B cell (primary cell): ENCODE measurements around the gene PIK3R3. TPM values are rescaled to one million over a fixed set of nuclear protein-coding genes. Genes with fewer than 3 reads are reported as not detected.
"Not testable (repeated sequence)": the region's sequence is repeated elsewhere in the genome, so short reads cannot be mapped to it uniquely, and the experiment has no call there.

Experiments used
- ATAC-seq: fragments of 200-7000 bp; cut with Tn5 transposase; one replicate; pipeline ENCODE4 v1.10.0; 2021; ENCODE audit warnings: low read depth, mild to moderate bottlenecking, moderate number of reproducible peaks, moderate library complexity
- CTCF ChIA-PET: fragments of 350-600 bp; sonication (Branson Sonifier 250); formaldehyde crosslinking; loops from one replicate; lab custom pipeline; 2021; ENCODE audit warnings: antibody characterized with exemption, inconsistent platforms; lab: Charles Lee
- POLR2A ChIA-PET: fragments of 350-600 bp; sonication (Branson Sonifier 250); formaldehyde crosslinking; loops from one replicate; lab custom pipeline; 2021; ENCODE audit warnings: antibody characterized with exemption; lab: Charles Lee
- DNase-seq: peaks from one replicate; pipeline ENCODE4 v3.0.0; 2013
- H2AFZ ChIP-seq: 2 replicates; pipeline ENCODE4 v1.6.1; 2012; ENCODE audit warnings: mild to moderate bottlenecking, low read depth, low read length; ENCODE audit not compliant: insufficient read depth, poor library complexity, severe bottlenecking
- H3K27ac ChIP-seq, 2 donors: 1 replicate in 1 of 2; 2 replicates in 1 of 2; pipeline ENCODE4 v1.5.1; 2012 to 2013; ENCODE audit warnings: low read length in 2 of 2, mild to moderate bottlenecking in 2 of 2, moderate library complexity in 1 of 2
- H3K27me3 ChIP-seq, 4 experiments: fragments of 200-600 bp in 1 of 4; sonication (generic) in 1 of 4; replicated peaks in 1 of 4; 1 replicate in 2 of 4; 2 replicates in 2 of 4; pipeline versions ENCODE4 v1.6.1 to v1.7.0; 2013 to 2016; ENCODE audit warnings: low read length in 3 of 4, mild to moderate bottlenecking in 2 of 4, mixed read lengths in 1 of 4, moderate library complexity in 1 of 4; ENCODE audit not compliant: insufficient read depth in 4 of 4, control insufficient read depth in 3 of 4; ENCODE audit errors: control extremely low read depth in 1 of 4
- H3K36me3 ChIP-seq, 2 experiments: replicated peaks in 1 of 2; 1 replicate in 1 of 2; 2 replicates in 1 of 2; pipeline versions ENCODE4 v1.6.1 to v1.7.1; 2013; ENCODE audit warnings: low read length in 1 of 2; ENCODE audit not compliant: insufficient read depth in 2 of 2, control insufficient read depth in 1 of 2; ENCODE audit errors: control extremely low read depth in 1 of 2, extremely low read depth in 1 of 2
- H3K4me1 ChIP-seq, 2 donors: fragments of 200-600 bp in 1 of 2; sonication (generic) in 1 of 2; 1 replicate in 1 of 2; 2 replicates in 1 of 2; pipeline versions ENCODE4 v1.5.1 to v1.6.1; 2013 to 2017; ENCODE audit warnings: low read length in 2 of 2; ENCODE audit not compliant: control insufficient read depth in 2 of 2, insufficient read depth in 2 of 2
- H3K4me2 ChIP-seq: replicated peaks from 2 replicates; pipeline ENCODE3; 2012; ENCODE audit warnings: mild to moderate bottlenecking, low read depth, low read length; ENCODE audit not compliant: poor library complexity, severe bottlenecking
- H3K4me3 ChIP-seq, 5 experiments: fragments of 200-600 bp in 1 of 5; sonication (generic) in 1 of 5; 1 replicate in 3 of 5; 2 replicates in 2 of 5; pipeline versions ENCODE4 v1.5.1 to v1.7.0; 2011 to 2016; ENCODE audit warnings: low read length in 4 of 5, mild to moderate bottlenecking in 4 of 5, low read depth in 2 of 5, control low read depth in 1 of 5, moderate library complexity in 1 of 5; ENCODE audit not compliant: insufficient read depth in 1 of 5; ENCODE audit errors: control extremely low read depth in 1 of 5, extremely low read depth in 1 of 5
- H3K79me2 ChIP-seq: fragments of 200-600 bp; sonication (generic); one replicate; pipeline ENCODE4 v1.6.0; 2016; ENCODE audit warnings: low read length; ENCODE audit not compliant: control insufficient read depth, insufficient read depth
- H3K9ac ChIP-seq: fragments of 200-600 bp; sonication (generic); 2 replicates; pipeline ENCODE4 v1.6.1; 2017; ENCODE audit warnings: mild to moderate bottlenecking, low read length, moderate library complexity
- H3K9me3 ChIP-seq, 3 donors: one replicate each; pipeline versions ENCODE4 v1.6.1 to v1.7.1; 2013; ENCODE audit warnings: low read length in 2 of 3; ENCODE audit not compliant: control insufficient read depth in 2 of 3, insufficient read depth in 1 of 3; ENCODE audit errors: control extremely low read depth in 1 of 3
- H4K20me1 ChIP-seq: 2 replicates; pipeline ENCODE4 v1.6.0; 2012; ENCODE audit warnings: mild to moderate bottlenecking, low read length; ENCODE audit not compliant: insufficient read depth, control insufficient read depth, poor library complexity, severe bottlenecking
- H3K27ac Mint-ChIP-seq: one replicate; pipeline ENCODE4 v1.8.0; 2021; ENCODE audit warnings: mixed read lengths
- H3K27me3 Mint-ChIP-seq: one replicate; pipeline ENCODE4 v1.8.0; 2021; ENCODE audit warnings: mixed read lengths
- H3K4me1 Mint-ChIP-seq: one replicate; pipeline ENCODE4 v1.8.0; 2021; ENCODE audit warnings: mixed read lengths
- H3K4me3 Mint-ChIP-seq: one replicate; pipeline ENCODE4 v1.8.0; 2021; ENCODE audit warnings: mixed read lengths
- H3K9me3 Mint-ChIP-seq: one replicate; pipeline ENCODE4 v1.8.0; 2022; ENCODE audit warnings: mixed read lengths; ENCODE audit not compliant: insufficient read depth
- EZH2 ChIP-seq: IDR thresholded peaks from 2 replicates; pipeline ENCODE4 v1.6.1; 2012; ENCODE audit warnings: borderline replicate concordance, low read depth, mild to moderate bottlenecking, moderate library complexity, low read length; ENCODE audit not compliant: insufficient read depth, poor library complexity, severe bottlenecking
- WGBS: methylation state at CpG from one replicate; pipeline ENCODE4 v1.1.5; 2013; ENCODE audit warnings: missing lambda C conversion rate; ENCODE audit not compliant: insufficient coverage; 5-methylcytosine and 5-hydroxymethylcytosine counted together
- intact Hi-C: fragments of 100-400 bp; cut with micrococcal nuclease; formaldehyde crosslinking; loops from one replicate; pipeline ENCODE4 v1.10.0; 2022
- polyA plus RNA-seq: library from polyadenylated mRNA; depleted of rRNA; stranded (reverse); fragments of >200 nt; gene quantifications from 2 replicates; pipeline ENCODE4 v1.2.3, GENCODE V29; 2012
- total RNA-seq, 2 donors: library from RNA; stranded (reverse); fragments of 120-200 nt in 1 of 2; gene quantifications; 1 replicate in 1 of 2; 2 replicates in 1 of 2; pipeline versions ENCODE4 v1.2.3 to v1.2.4, GENCODE V29; 2013 to 2022
- TF ChIP-seq, protein P1 (sequence below): fragments of 200-600 bp; IDR thresholded peaks from one replicate; pipeline ENCODE4 v1.8.0; 2022; ENCODE audit warnings: antibody characterized with exemption, mild to moderate bottlenecking

The PIK3R3 gene
- total and polyA plus RNA-seq, 2 donors (not counting 1 experiment from before 2014, with no cell fraction given): 0.06 to 0.17 TPM

- Mint-ChIP-seq H3K27me3 (no peaks in the 10 kb centered on the region), H3K27ac (no peak overlapping the region), H3K4me3 (no peak overlapping the region), H3K4me1 (peaks cover 4% of the 10 kb centered on the region), H3K9me3 (no peaks in the 10 kb centered on the region)
- no peak for ATAC-seq
- POLR2A ChIA-PET: no interaction called here
- no peaks in the 10 kb centered on the region for H4K20me1 ChIP-seq
- H3K36me3 ChIP-seq: no peaks in the 10 kb centered on the region
- no peak for TF ChIP-seq EZH2
- TF ChIP-seq, protein P1, sequence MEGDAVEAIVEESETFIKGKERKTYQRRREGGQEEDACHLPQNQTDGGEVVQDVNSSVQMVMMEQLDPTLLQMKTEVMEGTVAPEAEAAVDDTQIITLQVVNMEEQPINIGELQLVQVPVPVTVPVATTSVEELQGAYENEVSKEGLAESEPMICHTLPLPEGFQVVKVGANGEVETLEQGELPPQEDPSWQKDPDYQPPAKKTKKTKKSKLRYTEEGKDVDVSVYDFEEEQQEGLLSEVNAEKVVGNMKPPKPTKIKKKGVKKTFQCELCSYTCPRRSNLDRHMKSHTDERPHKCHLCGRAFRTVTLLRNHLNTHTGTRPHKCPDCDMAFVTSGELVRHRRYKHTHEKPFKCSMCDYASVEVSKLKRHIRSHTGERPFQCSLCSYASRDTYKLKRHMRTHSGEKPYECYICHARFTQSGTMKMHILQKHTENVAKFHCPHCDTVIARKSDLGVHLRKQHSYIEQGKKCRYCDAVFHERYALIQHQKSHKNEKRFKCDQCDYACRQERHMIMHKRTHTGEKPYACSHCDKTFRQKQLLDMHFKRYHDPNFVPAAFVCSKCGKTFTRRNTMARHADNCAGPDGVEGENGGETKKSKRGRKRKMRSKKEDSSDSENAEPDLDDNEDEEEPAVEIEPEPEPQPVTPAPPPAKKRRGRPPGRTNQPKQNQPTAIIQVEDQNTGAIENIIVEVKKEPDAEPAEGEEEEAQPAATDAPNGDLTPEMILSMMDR: no peak
- CTCF ChIA-PET: no interaction called here
- H3K9ac ChIP-seq: no peak overlapping the region
- intact Hi-C loops: no loop called here
- no peaks in the 10 kb centered on the region for H3K4me1 ChIP-seq
- no peaks in the 10 kb centered on the region for H3K79me2 ChIP-seq
- no peaks in the 10 kb centered on the region for H3K27me3 ChIP-seq
- H2AFZ ChIP-seq: no peak overlapping the region
- no peak overlapping the region for H3K4me2 ChIP-seq
- no peak overlapping the region for H3K4me3 ChIP-seq
- peaks cover 0 to 7% (median 0%) of the 10 kb centered on the region in 3 donors for H3K9me3 ChIP-seq
- 100% methylated on average over 2 of the region's 5 CpGs for WGBS
- no peak overlapping the region for H3K27ac ChIP-seq
- DNase-seq: no peak
These were observed 73.5 kb downstream of the PIK3R3 start for GRCh38 chr1:46058936-46059335.

DNA sequence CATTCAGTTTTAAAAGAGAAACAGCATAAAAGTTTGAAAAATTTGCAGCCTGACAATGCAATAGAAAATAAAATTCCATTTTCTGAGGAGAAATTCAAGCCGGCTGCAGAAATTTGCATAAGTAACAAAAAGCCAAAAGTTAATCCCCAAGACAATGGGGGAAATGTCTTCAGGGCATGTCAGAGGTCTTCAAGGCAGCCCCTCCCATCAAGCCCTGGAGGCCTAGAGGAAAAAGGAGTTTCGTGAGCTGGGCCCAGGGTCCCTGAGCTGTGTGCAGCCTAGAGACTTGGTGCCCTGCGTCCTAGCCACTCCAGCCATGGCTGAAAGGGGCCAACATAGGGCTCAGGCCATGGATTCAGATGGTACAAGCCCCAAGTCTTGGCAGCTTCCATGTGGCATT is 74.6 kb downstream of the PIK3R3 start:
- no peak for DNase-seq
- no peak overlapping the region for H3K4me3 ChIP-seq
- ChIA-PET POLR2A (no interaction called here), CTCF (no interaction called here)
- no peak overlapping the region for H2AFZ ChIP-seq
- WGBS: 100% methylated on average over 2 of the region's 3 CpGs
- intact Hi-C loops: no loop called here
- no peaks in the 10 kb centered on the region for H3K27me3 Mint-ChIP-seq
- H3K9me3 Mint-ChIP-seq: no peaks in the 10 kb centered on the region
- no peak overlapping the region for H3K9ac ChIP-seq
- no peak overlapping the region for H3K27ac ChIP-seq
- ATAC-seq: no peak
- peaks cover 0 to 7% (median 0%) of the 10 kb centered on the region in 3 donors for H3K9me3 ChIP-seq
- no peak overlapping the region for H3K4me2 ChIP-seq
- H3K27ac Mint-ChIP-seq: no peak overlapping the region
- no peaks in the 10 kb centered on the region for H3K36me3 ChIP-seq
- H3K4me1 Mint-ChIP-seq: peaks cover 2% of the 10 kb centered on the region
- no peaks in the 10 kb centered on the region for H4K20me1 ChIP-seq
- no peaks in the 10 kb centered on the region for H3K27me3 ChIP-seq
- H3K4me3 Mint-ChIP-seq: no peak overlapping the region
- no peak for TF ChIP-seq EZH2
- TF ChIP-seq, protein P1: no peak
- no peaks in the 10 kb centered on the region for H3K4me1 ChIP-seq
- no peaks in the 10 kb centered on the region for H3K79me2 ChIP-seq

GRCh38 chr1:46057215-46057614 is 75.2 kb downstream of the PIK3R3 start:
- H3K27me3 Mint-ChIP-seq, H3K27ac Mint-ChIP-seq, H3K36me3 ChIP-seq, POLR2A ChIA-PET, H3K9me3 Mint-ChIP-seq, ATAC-seq, H3K27ac ChIP-seq, H3K79me2 ChIP-seq, H2AFZ ChIP-seq, CTCF ChIA-PET, H3K4me1 Mint-ChIP-seq, H3K27me3 ChIP-seq, H3K9ac ChIP-seq, H4K20me1 ChIP-seq, intact Hi-C loops, H3K4me1 ChIP-seq, H3K4me2 ChIP-seq, H3K4me3 ChIP-seq, H3K4me3 Mint-ChIP-seq, H3K9me3 ChIP-seq: not testable (repeated sequence)
- DNase-seq: peak; percentile 8
- 85% methylated on average over 2 of the region's 4 CpGs for WGBS
